ENCODE data around the gene CGB8.
"Not testable (repeated sequence)": the region's sequence is repeated elsewhere in the genome, so short reads cannot be mapped to it uniquely, and the experiment has no call there.

CGB8 gene

DNA sequence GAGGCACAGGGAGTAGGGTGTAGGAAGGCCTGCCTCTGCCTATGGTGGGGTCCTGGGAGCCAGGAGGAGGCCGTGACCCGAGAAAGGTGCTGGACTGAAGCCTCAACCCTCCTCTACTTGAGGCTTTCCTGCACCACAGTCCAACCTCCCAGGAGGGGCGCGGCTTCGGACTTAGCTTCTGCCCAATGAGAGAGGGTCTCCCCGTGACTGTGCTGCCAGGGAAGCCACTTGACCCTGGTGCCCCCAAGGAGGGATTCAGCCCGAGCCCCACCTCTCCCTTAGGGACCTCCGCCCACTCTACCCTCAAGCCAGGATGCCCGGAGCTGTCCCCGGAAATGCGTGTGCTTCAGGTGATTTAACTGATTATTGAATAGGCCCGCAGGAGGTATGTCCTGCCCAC, at the start of gene CGB8:
Gene CGB8 (minus strand): TSS at position 101 of the 400 bp plus-strand sequence. CDS start 372 bp downstream, outside the sequence.
- not testable (repeated sequence) for DNase-seq (ENCODE audit: extremely low read depth, low read depth); H3K4me3 ChIP-seq (replicated peaks; ENCODE audit: low read depth, low read length)

DNA sequence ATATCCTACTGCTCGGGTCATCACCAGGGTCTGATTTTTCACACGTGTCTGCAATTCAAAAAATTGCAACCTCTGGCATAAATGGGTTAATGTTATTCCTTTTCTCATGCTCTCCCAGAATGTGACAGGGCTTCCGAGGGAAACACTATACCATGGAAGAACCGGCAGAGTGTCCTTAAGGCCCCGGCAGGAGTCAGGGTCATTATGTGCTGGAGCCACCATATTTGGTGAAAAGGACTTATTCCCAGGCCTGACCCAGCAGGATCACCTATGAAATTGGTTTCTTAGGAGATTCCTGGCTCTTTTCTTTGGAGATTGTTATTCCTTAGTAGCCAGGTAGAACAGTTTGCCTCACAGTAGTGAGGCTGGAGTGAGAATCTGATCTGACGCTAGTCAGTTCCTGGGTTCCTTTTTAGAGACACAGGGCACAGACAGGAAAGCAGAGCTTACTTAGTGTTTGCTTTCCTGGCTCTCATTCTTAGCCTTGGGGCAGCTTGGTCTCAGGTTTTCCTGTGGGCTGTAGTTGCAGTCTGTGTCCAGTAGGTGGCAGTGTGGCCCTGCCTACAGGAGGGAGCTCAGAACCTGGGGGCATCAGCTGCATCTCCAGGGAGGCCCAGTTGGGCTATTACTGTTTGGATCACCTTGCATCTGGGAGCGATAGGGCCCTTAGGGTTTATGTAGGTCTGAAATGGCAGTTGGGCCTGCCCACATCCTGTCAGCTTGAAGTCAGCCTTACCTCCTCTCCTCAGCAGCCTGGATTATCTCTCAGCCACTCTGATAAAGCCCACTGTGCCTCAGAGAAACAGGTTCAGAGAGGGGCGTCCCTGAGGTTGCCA, 48.8 kb upstream of the CGB8 start:
- no peak overlapping the region for H3K4me3 ChIP-seq (replicated peaks; ENCODE audit: low read depth, low read length)
- peak; percentile 49 for DNase-seq (ENCODE audit: extremely low read depth, low read depth)
- TF ChIP-seq, protein P1, sequence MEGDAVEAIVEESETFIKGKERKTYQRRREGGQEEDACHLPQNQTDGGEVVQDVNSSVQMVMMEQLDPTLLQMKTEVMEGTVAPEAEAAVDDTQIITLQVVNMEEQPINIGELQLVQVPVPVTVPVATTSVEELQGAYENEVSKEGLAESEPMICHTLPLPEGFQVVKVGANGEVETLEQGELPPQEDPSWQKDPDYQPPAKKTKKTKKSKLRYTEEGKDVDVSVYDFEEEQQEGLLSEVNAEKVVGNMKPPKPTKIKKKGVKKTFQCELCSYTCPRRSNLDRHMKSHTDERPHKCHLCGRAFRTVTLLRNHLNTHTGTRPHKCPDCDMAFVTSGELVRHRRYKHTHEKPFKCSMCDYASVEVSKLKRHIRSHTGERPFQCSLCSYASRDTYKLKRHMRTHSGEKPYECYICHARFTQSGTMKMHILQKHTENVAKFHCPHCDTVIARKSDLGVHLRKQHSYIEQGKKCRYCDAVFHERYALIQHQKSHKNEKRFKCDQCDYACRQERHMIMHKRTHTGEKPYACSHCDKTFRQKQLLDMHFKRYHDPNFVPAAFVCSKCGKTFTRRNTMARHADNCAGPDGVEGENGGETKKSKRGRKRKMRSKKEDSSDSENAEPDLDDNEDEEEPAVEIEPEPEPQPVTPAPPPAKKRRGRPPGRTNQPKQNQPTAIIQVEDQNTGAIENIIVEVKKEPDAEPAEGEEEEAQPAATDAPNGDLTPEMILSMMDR (IDR thresholded peaks at IDR 0.05; ENCODE audit: low read depth, low read length, missing control alignments), result peak; percentile 100

DNA sequence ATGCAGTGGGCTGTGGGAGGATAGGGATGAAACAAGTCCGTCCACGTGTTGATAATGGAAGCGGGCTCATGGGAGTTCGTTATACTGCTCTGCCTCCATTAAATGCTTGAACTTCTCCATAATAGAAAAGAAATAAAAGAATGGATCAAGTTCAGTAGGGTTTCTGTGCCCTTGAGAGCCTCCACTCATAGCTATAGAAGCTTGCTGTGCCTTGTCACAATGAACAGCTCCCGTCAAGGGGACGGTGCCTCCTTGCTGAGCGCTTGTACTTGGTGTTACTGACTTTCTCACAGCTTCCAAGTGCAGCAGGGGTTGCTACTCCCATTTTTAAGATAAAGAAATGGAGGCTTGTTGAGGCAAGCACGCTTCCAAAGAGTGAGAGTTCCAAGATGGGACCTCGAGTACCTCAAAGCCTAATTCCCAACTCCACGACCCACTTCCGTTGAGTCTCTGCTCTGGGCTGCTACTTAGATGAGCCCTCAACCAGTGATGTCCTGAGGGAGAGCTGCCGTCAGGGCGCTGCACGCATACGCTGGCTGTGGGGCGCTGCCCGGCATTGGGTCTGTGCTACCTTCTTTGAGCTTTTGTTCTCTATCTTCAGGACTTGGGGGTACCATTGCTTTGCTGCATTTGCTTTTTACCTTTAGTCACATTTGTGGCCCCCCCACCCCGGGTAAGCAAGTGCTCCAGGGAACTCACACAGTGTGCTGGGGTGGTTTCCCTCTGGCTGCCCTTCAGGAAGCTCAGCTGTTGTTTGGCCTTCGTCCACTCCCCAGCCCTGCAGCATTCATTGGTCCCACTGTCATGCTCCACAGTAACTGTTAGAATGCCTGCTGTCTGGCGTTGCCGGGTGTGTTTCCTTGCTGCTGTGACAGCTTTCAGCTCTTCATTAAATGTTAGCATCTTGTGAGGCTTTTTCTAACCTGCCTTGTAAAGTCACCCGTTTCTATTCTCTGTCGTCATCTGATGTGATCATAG, 45.9 kb upstream of the CGB8 start:
- DNase-seq (ENCODE audit: extremely low read depth, low read depth), result no peak
- H3K4me3 ChIP-seq (replicated peaks; ENCODE audit: low read depth, low read length), result no peak overlapping the region
- TF ChIP-seq, protein P1 (IDR thresholded peaks at IDR 0.05; ENCODE audit: low read depth, low read length, missing control alignments), result no peak

DNA sequence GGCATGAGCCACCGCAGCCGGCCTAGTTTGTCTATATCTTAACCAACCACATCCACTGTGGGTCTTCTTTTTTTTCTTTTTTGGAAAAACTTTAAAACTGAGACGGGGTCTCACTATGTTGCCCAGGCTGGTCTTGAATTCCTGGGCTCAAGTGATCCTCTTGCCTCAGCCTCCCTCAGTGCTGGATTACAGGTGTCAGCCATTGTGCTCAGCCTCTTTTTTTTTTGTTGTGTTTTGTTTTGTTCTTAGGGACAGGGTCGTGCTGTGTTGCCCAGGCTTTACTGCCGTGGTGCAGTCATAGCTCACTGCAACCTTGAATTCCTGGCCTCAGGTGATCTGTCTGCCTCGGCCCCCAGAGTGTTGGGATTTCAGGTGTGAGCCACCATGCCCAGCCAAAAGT, 43.8 kb upstream of the CGB8 start:
- no peak for DNase-seq (ENCODE audit: extremely low read depth, low read depth)
- TF ChIP-seq, protein P1 (IDR thresholded peaks at IDR 0.05; ENCODE audit: low read depth, low read length, missing control alignments), result no peak
- H3K4me3 ChIP-seq (replicated peaks; ENCODE audit: low read depth, low read length), result no peak overlapping the region

DNA sequence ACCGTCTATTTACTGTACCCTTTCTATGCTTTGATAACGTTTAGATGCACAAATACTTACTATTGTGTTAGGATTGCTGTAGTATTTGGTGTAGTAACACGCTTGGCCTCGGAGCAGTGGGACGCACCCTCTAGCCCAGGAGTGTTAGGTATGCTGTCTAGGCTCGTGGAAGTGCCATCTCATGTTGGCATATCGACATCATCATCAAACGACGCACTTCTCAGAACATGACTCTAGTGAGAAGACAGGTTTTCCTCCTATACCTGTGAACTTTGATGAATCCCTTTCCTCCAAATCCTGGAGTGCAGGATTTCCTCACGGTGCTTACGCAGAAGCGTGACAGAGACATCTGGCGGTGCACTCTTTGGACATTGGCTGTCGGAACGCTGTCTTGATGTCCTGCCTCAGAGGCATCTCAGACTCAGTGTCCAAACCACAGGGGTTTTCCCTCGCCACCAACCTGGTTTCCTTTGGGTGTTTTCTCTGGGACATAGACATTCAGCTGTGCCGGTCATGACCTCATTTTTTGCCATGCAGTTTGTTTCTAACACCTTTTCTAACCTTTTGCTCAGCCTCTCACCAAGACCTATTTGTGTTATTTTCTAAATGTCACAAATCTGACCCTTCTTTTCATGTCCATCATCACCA, 42.6 kb upstream of the CGB8 start:
- H3K4me3 ChIP-seq (replicated peaks; ENCODE audit: low read depth, low read length), result no peak overlapping the region
- TF ChIP-seq, protein P1 (IDR thresholded peaks at IDR 0.05; ENCODE audit: low read depth, low read length, missing control alignments), result no peak
- no peak for DNase-seq (ENCODE audit: extremely low read depth, low read depth)

DNA sequence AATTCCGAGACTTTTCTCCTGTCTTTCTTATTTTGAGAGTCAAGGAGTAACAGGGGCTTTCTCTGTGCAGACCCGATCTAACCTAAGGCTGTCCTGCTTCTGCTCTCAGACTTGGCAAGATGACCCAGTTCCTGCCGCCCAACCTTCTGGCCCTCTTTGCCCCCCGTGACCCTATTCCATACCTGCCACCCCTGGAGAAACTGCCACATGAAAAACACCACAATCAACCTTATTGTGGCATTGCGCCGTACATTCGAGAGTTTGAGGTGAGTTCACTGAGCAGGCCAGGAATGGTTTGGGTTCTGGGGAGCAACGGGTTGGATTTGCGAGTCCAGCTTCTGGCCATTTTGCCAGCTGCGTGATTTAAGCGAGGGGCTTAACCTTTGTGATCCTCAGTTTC, 37.4 kb upstream of the CGB8 start:
- TF ChIP-seq, protein P1 (IDR thresholded peaks at IDR 0.05; ENCODE audit: low read depth, low read length, missing control alignments), result no peak
- no peak for DNase-seq (ENCODE audit: extremely low read depth, low read depth)
- H3K4me3 ChIP-seq (replicated peaks; ENCODE audit: low read depth, low read length), result peak overlapping the region; percentile 89
